Activated CD8-positive, alpha-beta memory T cell treated with anti-CD3 and anti-CD28 coated beads, Interleukin-2, amount 10 ng/mL, durations not matched to agents 7 days and 5 days (primary cell): Measurements from ENCODE around the gene EXOC3L4. TPM values are rescaled to one million over a fixed set of nuclear protein-coding genes. Genes with fewer than 3 reads are reported as not detected.
A peak's percentile ranks its signal among the peaks of the same experiment; 100 is the strongest.

ENCODE experiments used
- ATAC-seq: fragments of 150-1000 bp; cut with Tn5 transposase; one replicate; pipeline ENCODE4 v1.10.0; 2021; ENCODE audit warnings: moderate library complexity
- CTCF ChIA-PET: fragments of 350-600 bp; sonication (Branson Sonifier 250); formaldehyde crosslinking; loops from one replicate; lab custom pipeline; 2021; ENCODE audit warnings: antibody characterized with exemption; lab: Charles Lee
- DNase-seq: peaks from one replicate; pipeline ENCODE4 v3.0.0-alpha.2; 2020
- H3K27ac Mint-ChIP-seq: one replicate; pipeline ENCODE4 v1.8.0; 2021; ENCODE audit warnings: mild to moderate bottlenecking, mixed read lengths
- H3K27me3 Mint-ChIP-seq: one replicate; pipeline ENCODE4 v1.8.0; 2021; ENCODE audit warnings: mixed read lengths
- H3K36me3 Mint-ChIP-seq: one replicate; pipeline ENCODE4 v1.8.0; 2021; ENCODE audit warnings: mild to moderate bottlenecking, mixed read lengths
- H3K4me1 Mint-ChIP-seq: one replicate; pipeline ENCODE4 v1.8.0; 2021; ENCODE audit warnings: mixed read lengths
- H3K4me3 Mint-ChIP-seq: one replicate; pipeline ENCODE4 v1.8.0; 2021; ENCODE audit warnings: mild to moderate bottlenecking, moderate library complexity, mixed read lengths
- H3K9me3 Mint-ChIP-seq: one replicate; pipeline ENCODE4 v1.8.0; 2022; ENCODE audit warnings: low read depth, mixed read lengths
- total RNA-seq, 2 experiments: library from RNA; stranded (reverse); gene quantifications; one replicate each; pipeline ENCODE4 v1.2.3, GENCODE V29; 2021

Gene EXOC3L4
- total RNA-seq, 2 experiments from 2014 or later = not detected

GRCh38 chr14:103099733-103100280, 5.3 kb downstream of the EXOC3L4 start:
- DNase-seq (no peak), ATAC-seq (no peak)
- H3K27ac Mint-ChIP-seq = no peak overlapping the region
- H3K4me3 Mint-ChIP-seq = no peak overlapping the region
- peaks cover 28% of the 10 kb centered on the region for H3K27me3 Mint-ChIP-seq
- H3K36me3 Mint-ChIP-seq = no peaks in the 10 kb centered on the region
- H3K4me1 Mint-ChIP-seq = peaks cover 3% of the 10 kb centered on the region
- CTCF ChIA-PET = no interaction called here
- H3K9me3 Mint-ChIP-seq = no peaks in the 10 kb centered on the region

GRCh38 chr14:103100281-103101121, 6.0 kb downstream of the EXOC3L4 start:
- Mint-ChIP-seq H3K9me3 (no peaks in the 10 kb centered on the region), H3K27ac (no peak overlapping the region), H3K4me3 (no peak overlapping the region), H3K27me3 (peaks cover 35% of the 10 kb centered on the region), H3K36me3 (no peaks in the 10 kb centered on the region), H3K4me1 (peaks cover 7% of the 10 kb centered on the region)
- no peak for ATAC-seq
- no peak for DNase-seq
- CTCF ChIA-PET = no interaction called here

GRCh38 chr14:103101257-103101962, 6.9 kb downstream of the EXOC3L4 start:
- H3K4me3 Mint-ChIP-seq = no peak overlapping the region

GRCh38 chr14:103101963-103102688, 7.6 kb downstream of the EXOC3L4 start:
- Mint-ChIP-seq H3K27me3 (peaks cover 37% of the 10 kb centered on the region), H3K36me3 (no peaks in the 10 kb centered on the region), H3K27ac (no peak overlapping the region), H3K4me1 (peaks cover 7% of the 10 kb centered on the region), H3K4me3 (no peak overlapping the region), H3K9me3 (no peaks in the 10 kb centered on the region)
- no peak for DNase-seq
- CTCF ChIA-PET = interaction anchor here (0.6 kb wide), 1 partner anchor 390 kb away, joined by 3 read pairs; no protein-coding TSS in a partner anchor
- no peak for ATAC-seq

More at GRCh38 chr14:103101257-103101962, 6.9 kb downstream of the EXOC3L4 start:
- CTCF ChIA-PET = no interaction called here
- peaks cover 37% of the 10 kb centered on the region for H3K27me3 Mint-ChIP-seq
- H3K4me1 Mint-ChIP-seq = peaks cover 7% of the 10 kb centered on the region
- ATAC-seq (no peak), DNase-seq (no peak)
- H3K36me3 Mint-ChIP-seq = no peaks in the 10 kb centered on the region
- no peaks in the 10 kb centered on the region for H3K9me3 Mint-ChIP-seq
- no peak overlapping the region for H3K27ac Mint-ChIP-seq

DNA sequence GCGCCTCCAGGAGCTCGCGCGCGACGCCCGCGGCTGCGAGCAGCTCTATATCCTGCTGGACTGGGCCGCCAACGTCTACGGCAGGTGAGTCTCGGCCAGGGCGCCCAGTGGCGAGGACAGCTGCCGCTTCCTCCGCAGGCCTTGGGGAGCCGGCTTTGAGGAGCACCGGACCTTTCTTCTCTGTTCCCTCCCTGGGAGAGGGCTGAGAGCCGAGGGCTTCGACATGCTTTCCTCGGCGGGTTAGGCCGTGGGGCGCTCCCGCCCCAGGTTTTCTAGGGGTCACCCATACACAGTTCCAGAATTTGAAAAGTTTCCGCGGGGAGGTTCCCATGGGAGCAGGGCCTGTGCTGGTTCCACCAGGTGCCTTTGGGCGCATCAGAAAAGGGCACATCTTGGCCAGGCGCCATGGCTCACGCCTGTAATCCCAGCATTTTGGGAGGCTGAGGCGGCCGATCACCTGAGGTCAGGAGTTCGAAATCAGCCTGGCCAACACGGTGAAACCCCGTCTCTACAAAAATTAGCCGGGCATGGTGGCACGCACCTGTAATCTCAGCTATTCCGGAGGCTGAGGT, 8.2 kb downstream of the EXOC3L4 start:
- H3K27me3 Mint-ChIP-seq = peaks cover 37% of the 10 kb centered on the region
- no peaks in the 10 kb centered on the region for H3K36me3 Mint-ChIP-seq
- no peak overlapping the region for H3K27ac Mint-ChIP-seq
- peaks cover 7% of the 10 kb centered on the region for H3K4me1 Mint-ChIP-seq
- H3K4me3 Mint-ChIP-seq = no peak overlapping the region
- ATAC-seq (no peak), DNase-seq (no peak)
- no peaks in the 10 kb centered on the region for H3K9me3 Mint-ChIP-seq
- CTCF ChIA-PET = interaction anchor here (0.6 to 4.6 kb wide), 2 partner anchors 190 to 390 kb away, joined by 3 to 63 read pairs; no protein-coding TSS in a partner anchor

DNA sequence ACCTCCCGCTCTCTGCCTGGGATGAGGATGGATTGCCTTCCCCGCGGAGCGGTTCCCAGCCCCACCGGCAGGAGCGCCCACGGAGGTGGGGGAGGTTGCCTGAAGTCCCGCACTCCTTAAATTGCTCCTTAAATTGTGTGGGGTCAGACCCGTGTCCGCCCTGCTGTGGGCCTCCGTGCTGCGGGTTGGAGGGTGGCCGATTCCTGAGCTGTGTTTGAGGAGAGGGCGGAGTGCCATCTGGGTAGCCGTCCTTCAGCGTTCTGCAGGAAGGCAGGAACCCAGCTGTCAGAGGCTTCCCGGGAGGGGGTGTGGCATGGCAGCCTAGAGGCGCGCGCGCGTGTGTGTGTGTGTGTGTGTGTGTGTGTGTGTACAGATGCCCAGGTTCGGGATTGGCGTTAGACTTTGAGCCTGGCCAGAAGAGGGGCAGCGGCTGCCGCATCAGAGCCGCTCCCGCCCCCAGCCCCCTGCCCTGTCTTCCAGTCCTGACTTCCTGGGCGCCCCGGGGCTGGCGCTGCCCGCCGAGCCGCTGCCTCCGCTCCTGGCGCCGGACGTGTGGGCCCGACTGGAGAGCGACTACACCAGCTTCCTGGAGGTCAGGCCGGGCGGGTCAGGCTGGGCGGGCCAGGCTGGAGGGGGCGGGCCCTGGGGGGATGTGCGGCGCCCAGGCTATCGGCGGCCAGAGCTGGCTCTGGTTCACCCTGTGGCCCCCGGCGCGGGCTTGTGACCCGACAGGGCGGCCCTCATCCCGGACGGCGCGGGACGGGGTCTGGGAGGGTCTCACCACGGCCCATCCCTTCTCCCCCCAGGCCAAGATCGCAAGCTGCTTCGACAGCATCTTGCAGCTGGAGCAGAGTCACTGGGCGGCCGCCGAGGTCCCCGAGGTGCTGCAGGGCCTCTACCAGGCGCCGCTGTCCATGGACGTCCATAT, 9.2 kb downstream of the EXOC3L4 start:
- Mint-ChIP-seq H3K4me3 (no peak overlapping the region), H3K4me1 (peaks cover 7% of the 10 kb centered on the region)
- CTCF ChIA-PET = interaction anchor here (0.6 to 4.6 kb wide), 20 partner anchors 9 to 444 kb away, joined by 3 to 63 read pairs (median 5); partner anchors contain the start of gene EXOC3L4

DNA sequence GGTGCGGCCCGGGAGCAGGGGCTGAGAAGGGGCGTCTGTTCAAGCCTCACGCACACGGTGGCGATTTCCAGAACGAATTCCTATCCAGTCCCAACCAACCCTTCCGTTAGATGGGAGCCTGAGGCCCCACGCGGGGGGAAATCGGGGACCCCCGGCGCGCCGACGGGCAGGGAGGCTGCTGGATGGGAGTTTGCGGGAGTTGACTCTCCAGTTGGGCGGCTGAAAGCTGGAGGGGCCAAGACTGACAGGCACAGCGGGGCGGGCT, 9.8 kb downstream of the EXOC3L4 start:
- H3K27me3 Mint-ChIP-seq = peaks cover 37% of the 10 kb centered on the region
- ATAC-seq (no peak), DNase-seq (no peak)
- no peak overlapping the region for H3K4me3 Mint-ChIP-seq
- no peaks in the 10 kb centered on the region for H3K36me3 Mint-ChIP-seq
- H3K27ac Mint-ChIP-seq = no peak overlapping the region
- H3K9me3 Mint-ChIP-seq = no peaks in the 10 kb centered on the region
- H3K4me1 Mint-ChIP-seq = peaks cover 7% of the 10 kb centered on the region
- CTCF ChIA-PET = interaction anchor here (0.5 to 4.6 kb wide), 46 partner anchors 9 to 443 kb away, joined by 3 to 63 read pairs (median 4); partner anchors contain the start of genes EIF5 and EXOC3L4

More for the DNA sequence above, 9.2 kb downstream of the EXOC3L4 start:
- Mint-ChIP-seq H3K27ac (no peak overlapping the region), H3K27me3 (peaks cover 37% of the 10 kb centered on the region), H3K36me3 (no peaks in the 10 kb centered on the region), H3K9me3 (no peaks in the 10 kb centered on the region)
- DNase-seq (no peak), ATAC-seq (no peak)

- H3K4me3 Mint-ChIP-seq = no peak overlapping the region
- H3K9me3 Mint-ChIP-seq = no peaks in the 10 kb centered on the region
- no peak overlapping the region for H3K27ac Mint-ChIP-seq
- ATAC-seq = peak; percentile 91
- H3K27me3 Mint-ChIP-seq = peaks cover 37% of the 10 kb centered on the region
- CTCF ChIA-PET = interaction anchor here (0.5 to 4.6 kb wide), 51 partner anchors 10 to 442 kb away, joined by 3 to 63 read pairs (median 4); partner anchors contain the start of genes EIF5 and EXOC3L4
- DNase-seq = peak; percentile 68
- no peaks in the 10 kb centered on the region for H3K36me3 Mint-ChIP-seq
- peaks cover 7% of the 10 kb centered on the region for H3K4me1 Mint-ChIP-seq
Observed at GRCh38 chr14:103104654-103105452, 10.3 kb downstream of the EXOC3L4 start.

DNA sequence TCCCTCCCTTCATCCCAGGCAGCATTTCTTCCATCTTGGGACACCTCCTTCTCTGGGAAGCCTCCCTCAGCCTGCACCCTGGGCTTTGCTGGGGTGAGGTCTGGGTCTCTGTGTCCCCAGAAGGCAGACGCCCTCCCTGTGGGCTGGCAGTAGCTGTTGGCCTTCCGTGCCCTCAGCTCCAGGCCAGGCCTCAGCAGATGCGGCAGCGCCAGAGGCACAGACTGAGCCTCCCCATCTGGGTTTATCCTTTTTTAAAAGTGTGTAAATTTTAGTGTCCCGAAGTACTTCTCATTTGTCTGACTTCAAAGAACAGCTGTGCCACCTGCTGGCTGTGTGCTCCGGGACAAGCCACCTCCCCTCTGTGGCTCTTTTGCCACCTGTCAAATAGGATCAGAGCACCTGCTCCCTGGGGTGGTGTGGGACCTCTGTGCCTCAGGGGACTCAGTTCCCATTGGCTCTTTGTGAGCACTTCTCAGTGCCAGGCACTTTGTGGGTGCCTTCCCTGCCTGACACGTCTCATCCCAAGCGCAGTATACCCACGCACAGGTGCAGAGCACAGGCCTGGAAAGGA, 11.1 kb downstream of the EXOC3L4 start:
- CTCF ChIA-PET = interaction anchor here (0.7 to 4.6 kb wide), 23 partner anchors 10 to 411 kb away, joined by 3 to 63 read pairs (median 5); partner anchors contain the start of gene EXOC3L4
- DNase-seq (no peak), ATAC-seq (no peak)
- peaks cover 7% of the 10 kb centered on the region for H3K4me1 Mint-ChIP-seq
- no peaks in the 10 kb centered on the region for H3K9me3 Mint-ChIP-seq
- H3K36me3 Mint-ChIP-seq = no peaks in the 10 kb centered on the region
- peaks cover 37% of the 10 kb centered on the region for H3K27me3 Mint-ChIP-seq
- H3K4me3 Mint-ChIP-seq = no peak overlapping the region
- no peak overlapping the region for H3K27ac Mint-ChIP-seq

- CTCF ChIA-PET = interaction anchor here (3.5 to 4.6 kb wide), 2 partner anchors 33 to 186 kb away, joined by 23 to 63 read pairs; no protein-coding TSS in a partner anchor
- Mint-ChIP-seq H3K27me3 (peaks cover 25% of the 10 kb centered on the region), H3K9me3 (no peaks in the 10 kb centered on the region), H3K4me3 (no peak overlapping the region), H3K36me3 (no peaks in the 10 kb centered on the region), H3K27ac (no peak overlapping the region), H3K4me1 (peaks cover 7% of the 10 kb centered on the region)
- no peak for DNase-seq
- no peak for ATAC-seq
Observed at GRCh38 chr14:103107455-103107854, 12.9 kb downstream of the EXOC3L4 start.
